Osteocyte (in vitro differentiated cells): Measurements from ENCODE around the gene ELN. TPM values are rescaled to one million over a fixed set of nuclear protein-coding genes. Genes with fewer than 3 reads are reported as not detected.

Experiments
- DNase-seq: peaks from one replicate; pipeline ENCODE4 v3.0.0; 2021; ENCODE audit warnings: mixed read lengths; ENCODE audit not compliant: unreplicated experiment; ENCODE audit errors: extremely low spot score
- H3K27ac Mint-ChIP-seq: one replicate; pipeline ENCODE4 v1.8.0; 2021; ENCODE audit warnings: mild to moderate bottlenecking, mixed read lengths; ENCODE audit not compliant: unreplicated experiment
- H3K27me3 Mint-ChIP-seq: one replicate; pipeline ENCODE4 v1.8.0; 2021; ENCODE audit warnings: mixed read lengths; ENCODE audit not compliant: unreplicated experiment
- H3K36me3 Mint-ChIP-seq: one replicate; pipeline ENCODE4 v1.8.0; 2021; ENCODE audit warnings: mixed read lengths; ENCODE audit not compliant: unreplicated experiment
- H3K4me1 Mint-ChIP-seq: one replicate; pipeline ENCODE4 v1.8.0; 2021; ENCODE audit warnings: mixed read lengths; ENCODE audit not compliant: unreplicated experiment
- H3K4me3 Mint-ChIP-seq: one replicate; pipeline ENCODE4 v1.8.0; 2021; ENCODE audit warnings: mild to moderate bottlenecking, moderate library complexity, mixed read lengths; ENCODE audit not compliant: unreplicated experiment
- H3K9me3 Mint-ChIP-seq: one replicate; pipeline ENCODE4 v1.8.0; 2021; ENCODE audit warnings: mixed read lengths; ENCODE audit not compliant: unreplicated experiment
- total RNA-seq: library from RNA; stranded (reverse); gene quantifications from 2 replicates; pipeline ENCODE4 v1.2.1, GENCODE V29; 2021
- TF ChIP-seq, protein P1 (sequence below): fragments of 200-600 bp; sonication (generic); IDR thresholded peaks from 2 replicates; pipeline ENCODE4 v1.5.0; 2021; ENCODE audit warnings: antibody characterized with exemption, mild to moderate bottlenecking, moderate library complexity

The ELN gene
- total RNA-seq, 1 donor from 2014 or later: 13.5 TPM

DNA sequence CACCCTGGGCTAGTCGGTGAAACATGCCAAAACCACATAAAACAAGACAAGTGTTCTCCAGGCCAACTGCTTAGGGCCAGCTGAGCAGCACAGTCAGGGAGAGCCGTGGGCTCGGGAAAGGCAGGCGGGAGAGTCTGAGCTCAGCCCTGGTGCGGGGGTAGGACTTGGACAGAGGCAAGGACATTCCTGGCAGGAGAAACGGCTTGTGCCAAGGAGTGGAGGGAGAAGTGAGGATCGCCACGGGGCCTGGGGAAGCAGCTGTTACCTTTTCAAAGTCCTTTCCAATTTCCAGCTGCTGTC is 4.2 kb downstream of the ELN start:
- H3K36me3 Mint-ChIP-seq: no peaks in the 10 kb centered on the region
- peak overlapping the region; percentile 74 for H3K27ac Mint-ChIP-seq
- no peaks in the 10 kb centered on the region for H3K9me3 Mint-ChIP-seq
- TF ChIP-seq, protein P1, sequence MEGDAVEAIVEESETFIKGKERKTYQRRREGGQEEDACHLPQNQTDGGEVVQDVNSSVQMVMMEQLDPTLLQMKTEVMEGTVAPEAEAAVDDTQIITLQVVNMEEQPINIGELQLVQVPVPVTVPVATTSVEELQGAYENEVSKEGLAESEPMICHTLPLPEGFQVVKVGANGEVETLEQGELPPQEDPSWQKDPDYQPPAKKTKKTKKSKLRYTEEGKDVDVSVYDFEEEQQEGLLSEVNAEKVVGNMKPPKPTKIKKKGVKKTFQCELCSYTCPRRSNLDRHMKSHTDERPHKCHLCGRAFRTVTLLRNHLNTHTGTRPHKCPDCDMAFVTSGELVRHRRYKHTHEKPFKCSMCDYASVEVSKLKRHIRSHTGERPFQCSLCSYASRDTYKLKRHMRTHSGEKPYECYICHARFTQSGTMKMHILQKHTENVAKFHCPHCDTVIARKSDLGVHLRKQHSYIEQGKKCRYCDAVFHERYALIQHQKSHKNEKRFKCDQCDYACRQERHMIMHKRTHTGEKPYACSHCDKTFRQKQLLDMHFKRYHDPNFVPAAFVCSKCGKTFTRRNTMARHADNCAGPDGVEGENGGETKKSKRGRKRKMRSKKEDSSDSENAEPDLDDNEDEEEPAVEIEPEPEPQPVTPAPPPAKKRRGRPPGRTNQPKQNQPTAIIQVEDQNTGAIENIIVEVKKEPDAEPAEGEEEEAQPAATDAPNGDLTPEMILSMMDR: no peak
- H3K27me3 Mint-ChIP-seq: peaks cover 6% of the 10 kb centered on the region
- H3K4me1 Mint-ChIP-seq: peaks cover 35% of the 10 kb centered on the region
- DNase-seq: no peak
- no peak overlapping the region for H3K4me3 Mint-ChIP-seq

GRCh38 chr7:74032624-74033371 is 4.8 kb downstream of the ELN start:
- peaks cover 34% of the 10 kb centered on the region for H3K4me1 Mint-ChIP-seq
- H3K27me3 Mint-ChIP-seq: peaks cover 6% of the 10 kb centered on the region
- peak overlapping the region; percentile 74 for H3K27ac Mint-ChIP-seq
- H3K36me3 Mint-ChIP-seq: no peaks in the 10 kb centered on the region
- TF ChIP-seq, protein P1: no peak
- H3K4me3 Mint-ChIP-seq: no peak overlapping the region
- no peaks in the 10 kb centered on the region for H3K9me3 Mint-ChIP-seq
- no peak for DNase-seq

- Mint-ChIP-seq H3K4me1 (peaks cover 36% of the 10 kb centered on the region), H3K4me3 (no peak overlapping the region), H3K27ac (peak overlapping the region; percentile 63), H3K9me3 (no peaks in the 10 kb centered on the region), H3K27me3 (peaks cover 6% of the 10 kb centered on the region), H3K36me3 (no peaks in the 10 kb centered on the region)
- TF ChIP-seq, protein P1: no peak
- DNase-seq: peak; percentile 90
Measured at GRCh38 chr7:74033372-74034311, 5.7 kb downstream of the ELN start.

GRCh38 chr7:74037609-74038008 is 9.6 kb downstream of the ELN start:
- Mint-ChIP-seq H3K27me3 (no peaks in the 10 kb centered on the region), H3K27ac (no peak overlapping the region), H3K4me3 (no peak overlapping the region), H3K4me1 (peaks cover 34% of the 10 kb centered on the region), H3K9me3 (no peaks in the 10 kb centered on the region), H3K36me3 (no peaks in the 10 kb centered on the region)
- TF ChIP-seq, protein P1: no peak
- no peak for DNase-seq
